Activated CD4-positive, alpha-beta T cell treated with anti-CD3 and anti-CD28 coated beads, Interleukin-2, amount 50 U/mL, for 1 hour (primary cell): ENCODE results near the gene TRPC1.
"Not testable (repeated sequence)": the region's sequence is repeated elsewhere in the genome, so short reads cannot be mapped to it uniquely, and the experiment has no call there.

Experiments
- DNase-seq: peaks from one replicate; pipeline ENCODE4 v3.0.0-alpha.2; 2020

Gene TRPC1

DNA sequence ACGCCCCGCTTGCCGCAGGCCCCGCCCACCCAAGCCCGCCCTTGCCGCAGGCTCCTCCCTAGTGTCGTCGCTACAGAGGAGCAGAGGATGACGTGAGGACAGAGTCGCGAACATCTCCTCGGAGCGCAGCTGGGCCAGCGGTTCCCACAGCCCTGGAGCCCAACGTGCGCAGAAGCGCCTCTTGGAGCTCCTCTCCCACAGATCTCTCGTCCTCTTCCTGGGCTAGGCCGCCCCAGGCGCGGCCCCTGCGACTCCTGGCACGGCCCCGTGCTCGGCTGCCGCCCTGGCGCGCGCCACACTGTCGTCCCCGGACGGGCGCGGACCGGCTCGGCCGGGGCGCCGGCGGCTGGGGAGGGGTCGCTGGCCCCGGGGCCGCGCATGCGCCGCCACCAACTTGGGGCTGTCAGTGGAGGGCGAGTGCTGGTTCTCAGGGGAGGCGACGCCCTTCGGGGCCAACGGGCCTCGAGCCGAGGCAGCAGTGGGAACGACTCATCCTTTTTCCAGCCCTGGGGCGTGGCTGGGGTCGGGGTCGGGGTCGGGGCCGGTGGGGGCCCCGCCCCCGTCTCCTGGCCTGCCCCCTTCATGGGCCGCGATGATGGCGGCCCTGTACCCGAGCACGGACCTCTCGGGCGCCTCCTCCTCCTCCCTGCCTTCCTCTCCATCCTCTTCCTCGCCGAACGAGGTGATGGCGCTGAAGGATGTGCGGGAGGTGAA is at the start of gene TRPC1:
Gene TRPC1, plus strand, starts transcription at position 67 of the 714 bp plus-strand sequence. Its CDS starts 526 bp downstream, at position 593.
- peak; percentile 39 for DNase-seq

DNA sequence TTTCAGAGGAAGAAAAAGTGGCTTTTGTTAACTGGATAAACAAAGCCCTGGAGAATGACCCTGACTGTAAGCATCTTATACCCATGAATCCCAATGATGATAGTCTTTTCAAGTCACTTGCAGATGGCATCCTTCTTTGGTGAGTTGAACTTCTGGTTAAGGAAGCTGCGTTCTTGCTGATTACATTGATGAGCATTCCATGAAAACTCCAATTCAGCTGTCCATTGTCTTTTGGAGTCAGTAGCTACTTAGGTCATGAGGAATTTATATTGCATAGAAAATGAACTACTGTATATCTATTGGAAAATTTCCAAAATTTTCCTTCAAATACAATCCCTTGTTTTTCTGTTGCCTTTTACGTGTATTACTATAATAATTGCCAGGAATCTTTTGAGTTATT is 47.7 kb upstream of the TRPC1 start:
- no peak for DNase-seq

DNA sequence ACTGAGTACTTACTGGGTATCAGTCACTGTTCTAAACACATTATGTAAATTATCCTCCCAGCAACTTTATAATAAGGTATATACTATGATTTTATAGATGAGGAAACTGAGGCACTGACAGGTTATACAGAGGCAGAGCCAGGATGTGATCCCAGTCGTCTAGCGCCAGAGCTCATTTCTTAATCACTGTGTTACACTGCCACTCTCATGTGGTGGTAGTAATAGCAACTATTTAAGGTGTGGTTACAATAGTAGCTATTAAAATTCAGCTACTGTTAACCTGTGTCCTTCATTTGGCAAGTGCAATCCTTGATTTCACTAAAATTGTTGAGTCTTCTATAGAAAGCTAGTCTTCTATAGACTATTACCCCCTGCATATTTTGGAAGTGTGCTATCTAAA is 43.1 kb upstream of the TRPC1 start:
- no peak for DNase-seq

DNA sequence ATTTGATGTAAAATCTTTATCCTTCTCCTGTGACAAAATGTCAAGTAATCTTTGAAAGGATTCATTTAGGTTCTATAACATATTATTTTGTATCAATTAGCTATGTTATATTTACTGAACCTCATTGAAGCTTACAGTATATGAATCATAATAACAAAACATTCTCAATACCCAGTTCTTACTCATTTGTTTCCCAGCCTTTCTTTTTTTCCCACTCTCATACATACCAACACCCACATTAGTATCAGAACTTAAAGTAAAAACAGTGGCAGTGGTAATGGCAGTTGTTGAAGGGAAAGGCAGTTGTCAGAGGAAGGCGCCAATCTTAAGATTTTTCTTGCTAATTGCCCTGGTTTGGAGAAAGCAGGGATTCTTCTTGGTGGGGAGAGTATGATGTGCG is 33.2 kb upstream of the TRPC1 start:
- no peak for DNase-seq

DNA sequence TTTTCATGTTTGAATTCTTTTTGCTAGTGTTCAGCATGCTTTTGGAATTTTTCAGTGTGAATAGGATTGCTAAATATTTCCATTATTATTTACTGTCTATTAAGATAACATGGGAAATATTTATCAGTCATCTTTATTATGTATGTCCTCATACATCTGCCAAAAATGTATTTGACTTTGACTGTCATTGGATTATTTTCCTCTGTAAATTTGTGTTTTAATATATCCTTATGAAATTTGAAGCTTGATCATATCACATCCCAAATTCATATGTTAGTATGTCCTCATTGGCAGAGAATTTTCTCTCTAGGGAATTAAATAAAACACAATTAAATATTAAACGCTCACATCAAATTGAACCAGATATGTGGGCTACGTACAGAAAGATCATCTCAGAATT is 32.3 kb upstream of the TRPC1 start:
- no peak for DNase-seq

DNA sequence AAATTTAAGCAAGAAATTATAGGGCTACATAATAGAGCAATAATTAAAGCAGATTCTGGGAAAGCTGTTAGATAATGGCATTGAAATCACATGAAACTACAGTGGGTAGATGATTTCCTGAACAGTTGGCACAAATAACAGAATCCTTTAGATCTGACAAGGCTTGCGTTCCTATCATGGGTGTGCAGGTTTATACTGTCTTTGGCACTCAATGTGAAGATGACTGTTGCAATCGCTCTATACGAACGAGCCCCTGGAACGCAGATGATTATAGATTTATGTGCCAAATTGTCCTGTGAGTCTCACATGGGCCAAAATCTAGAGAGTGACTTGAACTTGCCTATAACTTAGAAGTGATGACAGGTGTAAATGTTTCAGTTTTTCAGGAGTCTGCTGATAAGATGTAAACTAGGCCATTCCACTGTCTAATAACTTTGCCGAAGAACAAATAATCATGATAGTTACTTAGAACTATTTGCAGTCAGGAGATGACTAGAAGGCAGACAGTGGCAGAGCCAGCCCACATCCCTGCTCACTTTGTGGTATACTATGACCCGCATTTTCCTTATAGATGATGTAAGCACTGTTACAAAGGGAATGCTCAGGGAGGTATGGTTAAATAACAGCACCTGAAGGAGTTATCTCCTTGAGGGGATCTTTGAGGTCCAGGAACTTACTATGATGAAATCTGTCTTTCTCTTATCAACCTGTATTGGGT is 30.5 kb upstream of the TRPC1 start:
- no peak for DNase-seq

DNA sequence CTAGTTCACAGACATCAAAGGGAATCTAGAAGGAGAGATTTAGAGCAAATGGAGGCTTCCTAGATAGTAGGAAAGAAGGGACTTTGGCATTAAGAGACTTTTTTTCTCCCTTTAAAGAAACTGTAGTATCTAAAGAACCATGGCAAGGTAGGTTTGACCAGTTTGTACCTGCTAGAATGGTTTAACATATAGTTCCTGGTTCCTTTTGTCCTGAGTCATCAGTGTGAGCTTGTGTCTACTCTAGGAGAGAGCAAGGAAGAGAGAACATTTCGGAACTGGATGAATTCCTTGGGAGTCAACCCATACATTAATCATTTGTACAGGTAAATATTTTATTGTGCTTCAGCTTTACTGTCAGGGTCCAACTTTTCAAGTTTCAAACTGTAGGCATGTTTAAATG is 29.6 kb upstream of the TRPC1 start:
- no peak for DNase-seq

DNA sequence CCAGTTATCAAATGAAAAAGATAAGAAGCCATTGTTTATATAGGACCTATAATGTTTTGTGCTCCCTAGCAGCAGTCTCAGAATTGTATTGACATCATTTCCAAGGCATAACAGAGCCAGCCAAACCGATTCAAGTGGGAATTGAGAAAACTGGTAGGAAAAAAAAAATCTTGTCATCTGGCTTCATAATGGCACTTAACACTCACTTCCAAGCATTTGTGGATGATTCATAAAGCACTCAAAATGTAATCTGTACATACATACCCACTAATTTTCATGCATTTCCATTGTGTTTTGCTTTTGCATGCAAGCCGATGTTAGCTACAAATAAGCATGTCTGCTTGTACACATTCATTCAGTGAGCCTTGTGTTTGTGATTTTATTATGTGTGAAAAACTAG is 18.6 kb upstream of the TRPC1 start:
- no peak for DNase-seq

DNA sequence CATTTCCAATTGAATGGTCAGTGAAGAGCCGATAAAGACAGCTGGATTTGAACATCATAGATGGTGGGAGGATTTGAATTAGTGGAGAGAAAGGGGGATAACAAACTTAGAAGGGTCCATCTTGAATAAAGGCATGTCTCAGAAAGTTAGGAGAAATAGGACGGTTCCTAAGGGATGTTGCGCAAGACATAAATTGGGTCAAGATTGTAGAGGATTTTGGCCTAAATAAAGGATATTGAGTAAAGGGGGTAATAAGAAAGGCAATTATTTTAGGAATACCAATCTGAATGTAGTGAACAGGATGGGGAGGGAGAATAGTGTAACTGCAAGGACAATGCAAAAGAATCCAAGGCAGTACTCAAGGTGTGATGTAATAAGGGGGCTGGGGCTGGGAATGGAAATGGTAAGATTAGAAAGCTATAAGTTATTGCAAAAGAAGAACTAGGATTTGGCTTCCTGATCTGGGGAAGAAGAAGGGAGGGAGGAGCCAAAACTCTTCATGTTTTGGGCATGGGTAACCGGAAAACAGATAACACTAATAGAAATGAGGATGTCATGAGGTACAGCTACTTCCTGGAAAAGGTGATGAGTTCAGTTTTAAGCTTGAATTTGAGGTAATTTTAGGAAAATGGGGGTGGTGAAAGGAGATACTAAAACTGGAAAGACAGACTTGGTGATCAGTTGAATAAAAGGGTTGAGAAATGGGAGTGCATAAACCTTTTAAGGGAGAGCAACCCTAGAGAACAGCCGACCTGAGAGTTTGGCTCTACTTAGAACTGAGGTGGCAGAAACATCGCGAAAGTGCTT is 17.3 kb upstream of the TRPC1 start:
- no peak for DNase-seq

DNA sequence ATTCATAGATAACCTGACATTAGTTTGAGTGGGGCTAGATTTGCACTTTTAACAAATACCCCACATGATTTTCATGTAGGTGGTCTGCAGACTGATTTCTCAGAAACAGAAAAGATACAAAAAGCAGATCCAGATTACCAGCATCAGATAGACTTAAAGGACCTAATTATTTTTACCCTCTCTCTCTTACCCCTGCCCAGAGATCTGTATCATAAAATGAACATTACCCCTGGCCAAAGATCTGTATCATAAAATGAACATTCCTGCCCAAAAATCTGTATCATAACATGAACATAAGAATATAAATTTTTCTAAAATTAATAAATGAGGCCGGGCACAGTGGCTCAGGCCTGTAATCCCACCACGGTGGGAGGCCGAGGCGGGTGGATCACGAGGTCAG is 14.6 kb upstream of the TRPC1 start:
- DNase-seq, result no peak

DNA sequence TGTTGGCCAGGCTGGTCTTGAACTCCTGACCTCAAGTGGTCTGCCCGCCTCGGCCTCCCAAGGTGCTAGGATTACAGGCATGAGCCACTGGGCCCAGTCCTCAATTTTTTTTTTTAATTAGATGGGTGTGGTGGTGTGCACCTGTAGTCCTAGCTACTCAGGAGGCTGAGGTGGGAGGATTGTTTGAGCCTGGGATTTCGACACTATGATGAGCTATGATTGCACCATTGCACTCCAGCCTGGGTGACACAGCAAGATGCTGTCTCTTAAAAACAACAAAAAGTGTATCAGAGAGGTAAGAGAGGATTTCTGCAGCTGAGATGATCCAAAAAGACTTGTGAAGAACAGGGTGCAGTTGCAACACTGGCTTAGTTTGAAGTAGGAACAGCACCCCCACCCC is 9.0 kb upstream of the TRPC1 start:
- not testable (repeated sequence) for DNase-seq

DNA sequence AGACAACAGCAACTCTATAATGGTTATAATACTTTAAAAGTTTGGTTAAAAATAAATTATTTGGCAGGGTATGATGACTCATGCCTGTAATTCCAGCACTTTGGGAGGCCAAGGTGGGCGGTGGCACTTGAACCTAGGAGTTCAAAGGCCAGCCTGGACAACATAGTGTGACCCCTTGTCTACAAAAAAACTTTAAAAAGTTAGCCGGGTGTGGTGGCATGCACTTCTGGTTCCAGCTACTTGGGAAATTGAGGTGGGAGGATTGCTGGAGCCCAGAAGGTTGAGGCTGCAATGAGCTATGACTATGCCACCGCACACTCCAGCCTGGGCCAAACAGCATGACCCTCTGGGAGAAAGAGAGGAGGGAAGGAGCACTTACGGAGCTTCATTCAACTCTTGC is 7.7 kb upstream of the TRPC1 start:
- no peak for DNase-seq

DNA sequence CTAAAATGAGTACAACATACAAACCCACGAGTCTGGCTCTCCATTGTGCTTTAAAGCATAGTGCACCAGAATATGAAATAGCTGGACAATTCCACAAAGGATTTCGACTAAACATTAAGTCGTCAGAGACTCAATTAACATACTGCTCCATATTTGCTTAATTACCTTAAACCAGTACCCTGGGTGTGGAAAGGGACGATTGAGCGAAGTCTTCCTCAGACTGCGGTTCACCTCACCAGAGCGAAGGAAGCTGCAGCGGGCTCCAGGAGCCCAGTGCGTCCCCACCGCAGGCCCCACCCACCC is 218 bp upstream of the TRPC1 start:
- peak; percentile 68 for DNase-seq

DNA sequence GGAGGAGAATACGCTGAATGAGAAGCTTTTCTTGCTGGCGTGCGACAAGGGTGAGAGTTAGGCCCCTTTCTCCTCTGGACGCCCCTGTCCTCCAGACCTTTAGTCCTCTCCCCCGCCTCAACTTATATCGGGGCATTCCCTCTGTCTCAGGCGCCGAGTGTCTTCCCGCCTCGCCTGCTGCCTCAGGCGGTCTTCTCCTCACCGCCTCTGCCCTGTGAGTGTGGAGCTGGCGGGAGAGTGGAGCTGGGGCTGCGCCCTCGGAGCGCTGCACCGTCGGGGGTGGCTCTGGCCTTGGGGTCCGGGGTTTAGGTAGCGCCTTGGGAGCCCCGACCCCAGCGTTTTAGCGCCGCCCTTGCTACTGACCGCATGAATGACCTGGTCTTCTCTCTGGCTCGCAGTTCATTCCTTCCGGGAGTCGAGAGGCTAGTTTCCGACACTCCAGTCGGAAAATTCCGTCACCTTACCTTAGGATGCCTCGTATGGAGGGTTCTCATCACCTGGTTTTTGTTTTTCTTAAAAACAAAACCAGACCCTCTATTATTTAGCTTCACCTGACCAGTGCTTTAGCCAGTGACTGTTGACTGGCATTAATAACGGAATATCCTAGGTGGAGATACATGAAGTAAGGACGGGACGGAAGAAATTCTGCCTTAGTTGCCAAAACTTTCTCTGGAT is 985 bp downstream of the TRPC1 start:
- peak; percentile 2 for DNase-seq

DNA sequence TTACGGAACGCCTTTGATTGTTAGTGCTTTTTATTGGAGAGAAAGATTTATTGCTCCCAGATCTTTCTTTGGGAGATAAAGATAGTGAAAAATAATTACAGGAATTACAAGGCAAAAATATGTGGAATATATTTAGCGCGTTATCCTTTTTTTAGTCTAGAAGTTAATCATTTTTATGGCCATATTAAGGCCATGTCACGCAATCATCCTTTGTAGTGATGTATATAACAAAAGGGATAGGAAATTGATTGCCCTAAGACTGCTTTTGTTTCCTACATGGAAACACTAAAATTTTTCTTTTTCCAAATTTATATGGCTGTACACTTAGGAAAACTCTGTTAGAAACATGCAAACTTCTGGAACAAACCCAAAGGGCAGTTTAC is 1.5 kb downstream of the TRPC1 start:
- DNase-seq, result no peak

DNA sequence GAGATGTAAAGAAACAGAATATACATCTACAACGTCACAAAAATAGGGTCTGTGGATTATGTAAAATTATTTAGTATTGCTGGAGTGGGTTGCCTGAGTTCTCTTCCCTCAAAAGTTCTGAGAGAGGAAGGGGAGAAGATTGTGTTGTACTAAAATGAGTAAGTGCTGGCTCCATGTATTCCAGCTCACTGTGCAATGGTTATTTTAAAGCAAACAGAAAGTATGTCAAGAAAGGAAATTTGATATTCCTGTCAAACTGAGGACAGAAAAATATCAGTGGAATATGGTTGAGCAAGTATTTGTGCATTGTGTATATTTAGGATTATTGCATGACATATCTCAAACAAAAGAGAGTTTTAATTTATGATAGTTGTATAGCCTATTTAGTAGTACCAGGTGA is 2.2 kb downstream of the TRPC1 start:
- no peak for DNase-seq

DNA sequence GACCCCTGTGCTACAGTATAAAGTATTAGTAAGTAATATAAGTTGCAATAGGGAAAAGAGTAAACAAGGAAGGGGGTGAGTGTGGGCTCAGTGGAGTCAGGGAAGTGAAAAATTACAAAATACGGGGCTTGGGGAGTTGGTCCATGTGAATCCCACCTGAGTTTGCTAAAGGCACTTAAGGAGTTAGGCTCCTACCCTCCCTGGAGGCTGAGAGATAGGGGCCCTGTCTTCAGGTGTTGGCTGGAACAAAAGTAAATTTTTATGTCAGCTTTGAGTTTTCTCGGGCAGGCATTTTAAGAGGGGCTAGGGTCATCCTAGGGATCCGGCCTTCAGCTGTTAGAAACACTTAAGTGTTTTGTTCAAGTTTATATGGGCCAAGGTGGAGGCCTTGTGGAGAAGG is 8.2 kb downstream of the TRPC1 start:
- DNase-seq, result no peak

DNA sequence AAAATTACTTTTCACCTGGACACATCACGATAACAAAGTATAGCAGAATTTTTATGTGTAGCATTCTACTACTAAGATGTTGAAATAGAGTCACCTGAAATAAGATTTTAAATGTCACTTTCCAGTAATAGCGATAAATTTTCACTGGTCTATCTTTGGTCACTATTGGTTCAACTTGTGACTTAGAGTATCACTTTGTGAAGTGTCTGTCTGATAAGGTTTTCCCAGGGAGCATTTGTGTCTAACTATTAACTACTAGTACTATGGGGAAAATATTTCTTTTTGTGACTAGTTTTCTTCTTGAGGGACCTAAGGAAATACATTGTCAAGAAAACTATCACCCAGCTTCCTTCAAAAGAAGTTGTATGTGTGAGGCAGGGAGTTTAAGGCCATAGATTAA is 11.0 kb downstream of the TRPC1 start:
- DNase-seq, result no peak

DNA sequence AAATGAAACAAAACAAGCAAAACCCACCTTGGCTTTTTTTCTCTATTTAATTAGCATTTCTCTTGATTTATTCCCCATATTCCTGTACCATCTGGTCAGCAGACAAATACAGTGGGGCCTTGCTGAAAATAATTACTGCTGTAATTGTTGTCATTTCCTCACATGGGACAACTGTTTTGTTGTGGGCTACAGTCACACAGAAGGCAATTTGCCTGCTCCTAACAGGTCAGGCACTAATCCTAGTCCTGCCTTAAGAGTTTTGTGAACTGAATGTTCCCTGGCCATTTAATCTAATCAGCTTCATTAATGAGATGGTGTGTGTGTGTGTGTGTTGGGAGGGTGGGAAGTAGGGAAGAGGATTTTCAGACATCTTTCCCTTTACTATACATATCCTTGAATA is 11.6 kb downstream of the TRPC1 start:
- DNase-seq, result no peak

DNA sequence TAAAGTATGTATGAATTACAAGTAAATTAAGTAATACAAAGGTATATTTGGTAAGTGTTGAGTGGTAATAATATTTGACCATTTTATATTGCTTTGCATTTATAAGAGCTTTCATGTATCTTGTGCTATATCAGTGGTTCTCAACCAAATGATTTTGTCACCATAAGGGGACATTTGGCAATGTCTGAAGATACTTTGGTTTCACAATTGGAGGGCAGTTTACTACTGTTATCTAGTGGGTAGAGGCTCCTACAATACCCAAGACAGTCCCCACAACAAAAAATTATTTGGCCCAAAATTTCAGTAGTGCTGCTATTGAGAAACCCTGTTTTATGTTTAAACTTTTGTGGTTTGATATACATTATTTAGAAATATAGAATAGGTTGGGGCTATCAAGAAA is 14.6 kb downstream of the TRPC1 start:
- DNase-seq, result no peak

DNA sequence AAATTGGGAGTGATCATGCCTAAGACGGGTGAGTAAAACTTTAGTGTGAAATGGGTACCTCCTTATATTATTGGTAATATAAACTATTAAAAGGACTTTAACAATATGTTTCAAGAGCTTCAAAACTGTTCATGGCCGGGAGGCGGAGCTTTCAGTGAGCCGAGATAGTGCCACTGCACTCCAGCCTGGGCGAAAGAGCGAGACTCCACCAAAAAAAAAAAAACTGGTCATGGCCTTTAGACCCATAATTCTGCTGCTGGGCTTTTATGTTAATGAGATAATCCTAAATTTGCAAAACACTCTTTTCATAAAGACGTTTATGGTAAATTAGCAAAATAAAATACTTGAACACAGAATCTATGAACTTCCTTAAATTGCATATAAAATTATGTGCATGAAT is 22.8 kb downstream of the TRPC1 start:
- no peak for DNase-seq

DNA sequence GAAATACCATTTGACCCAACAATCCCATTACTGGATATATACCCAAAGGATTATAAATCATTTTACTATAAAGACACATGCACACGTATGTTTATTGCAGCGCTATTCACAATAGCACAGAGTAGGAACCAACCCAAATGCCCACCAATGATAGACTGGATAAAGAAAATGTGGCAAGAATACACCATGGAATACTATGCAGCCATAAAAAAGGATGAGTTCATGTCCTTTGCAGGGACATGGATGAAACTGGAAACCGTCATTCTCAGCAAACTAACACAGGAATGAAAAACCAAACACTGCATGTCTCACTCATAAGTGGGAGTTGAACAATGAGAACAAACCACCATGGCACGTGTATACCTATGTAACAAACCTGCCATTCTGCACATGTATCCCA is 26.7 kb downstream of the TRPC1 start:
- DNase-seq, result not testable (repeated sequence)

DNA sequence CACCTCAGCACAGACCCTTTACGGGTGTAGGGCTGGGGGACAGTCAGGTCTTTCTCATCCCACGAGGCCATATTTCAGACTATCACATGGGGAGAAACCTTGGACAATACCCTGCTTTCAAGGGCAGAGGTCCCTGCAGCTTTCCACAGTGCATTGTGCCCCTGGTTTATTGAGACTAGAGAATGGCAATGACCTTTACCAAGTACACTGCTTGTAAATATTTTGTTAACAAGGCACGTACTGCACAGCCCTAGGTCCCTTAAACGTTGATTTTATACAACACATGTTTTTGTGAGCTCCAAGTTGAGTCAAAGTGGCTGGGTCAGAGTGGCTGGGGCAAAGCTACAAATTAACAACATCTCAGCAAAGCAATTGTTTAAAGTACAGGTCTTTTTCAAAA is 28.8 kb downstream of the TRPC1 start:
- not testable (repeated sequence) for DNase-seq

DNA sequence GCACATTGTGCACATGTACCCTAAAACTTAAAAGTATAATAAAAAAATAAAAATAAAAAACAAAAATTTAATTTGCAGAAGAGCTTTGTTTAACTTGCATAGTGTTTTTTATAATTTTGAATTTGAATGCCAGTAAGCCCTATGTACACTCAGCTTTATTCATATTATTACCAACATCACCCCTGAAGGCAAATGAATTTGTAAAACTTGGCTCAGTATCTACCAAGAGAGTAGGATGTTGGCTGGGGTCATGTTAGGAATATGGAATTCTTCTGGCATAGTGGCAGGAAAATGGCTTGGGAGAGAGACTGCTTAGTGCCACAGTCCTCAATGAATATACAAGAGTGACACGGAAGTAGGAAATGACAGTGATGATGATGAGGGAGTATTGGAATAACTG is 30.7 kb downstream of the TRPC1 start:
- no peak for DNase-seq
